HG02610 (cell line): Measurements from ENCODE around the gene TFDP3.

Experiments used
- ATAC-seq: cut with Tn5 transposase; IDR thresholded peaks from one replicate; pipeline ENCODE4 v1.9.1; 2021; ENCODE audit warnings: mild to moderate bottlenecking, moderate library complexity; ENCODE audit not compliant: unreplicated experiment

The TFDP3 gene, protein sequence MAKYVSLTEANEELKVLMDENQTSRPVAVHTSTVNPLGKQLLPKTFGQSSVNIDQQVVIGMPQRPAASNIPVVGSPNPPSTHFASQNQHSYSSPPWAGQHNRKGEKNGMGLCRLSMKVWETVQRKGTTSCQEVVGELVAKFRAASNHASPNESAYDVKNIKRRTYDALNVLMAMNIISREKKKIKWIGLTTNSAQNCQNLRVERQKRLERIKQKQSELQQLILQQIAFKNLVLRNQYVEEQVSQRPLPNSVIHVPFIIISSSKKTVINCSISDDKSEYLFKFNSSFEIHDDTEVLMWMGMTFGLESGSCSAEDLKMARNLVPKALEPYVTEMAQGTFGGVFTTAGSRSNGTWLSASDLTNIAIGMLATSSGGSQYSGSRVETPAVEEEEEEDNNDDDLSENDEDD

DNA sequence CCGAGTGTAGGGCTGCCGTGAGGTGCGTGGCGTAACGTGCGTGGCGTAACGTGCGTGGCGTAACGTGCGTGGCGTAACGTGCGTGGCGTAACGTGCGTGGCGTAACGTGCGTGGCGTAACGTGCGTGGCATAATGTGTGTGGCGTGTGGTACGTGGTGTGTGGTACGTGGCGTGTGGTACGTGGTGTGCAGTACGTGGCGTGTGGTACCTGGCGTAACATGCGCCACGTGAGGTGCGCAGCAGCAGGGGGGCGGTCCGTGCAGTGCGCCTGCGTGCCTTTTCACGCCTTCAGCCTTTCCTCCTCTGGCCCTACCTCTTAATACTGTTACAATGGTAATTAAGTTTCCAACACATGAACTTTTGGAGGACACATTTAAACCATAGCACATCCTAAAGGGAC, at the start of gene TFDP3:
TSS of gene TFDP3 (minus strand) at position 26 of the 400 bp plus-strand sequence. CDS start 95 bp downstream, outside the sequence.
- ATAC-seq, result no peak

DNA sequence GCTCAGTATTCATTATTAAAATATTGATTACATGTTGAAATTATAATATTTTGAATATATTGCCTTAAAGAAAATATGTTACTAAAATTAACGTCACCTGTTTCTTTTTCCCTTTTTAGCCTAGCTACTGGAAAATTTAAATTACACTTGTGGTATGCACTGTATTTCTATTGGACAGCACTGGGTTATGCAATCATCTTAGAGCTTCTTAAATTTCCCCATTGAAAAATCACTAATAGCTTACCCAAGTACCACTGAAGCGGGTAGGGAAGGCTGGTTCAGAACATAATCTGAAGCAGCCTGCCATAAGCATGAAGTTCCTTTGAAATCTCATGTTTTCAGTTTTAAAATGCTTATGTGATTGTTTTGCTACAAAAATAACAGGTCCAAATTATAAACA, 49.5 kb upstream of the TFDP3 start:
- no peak for ATAC-seq

DNA sequence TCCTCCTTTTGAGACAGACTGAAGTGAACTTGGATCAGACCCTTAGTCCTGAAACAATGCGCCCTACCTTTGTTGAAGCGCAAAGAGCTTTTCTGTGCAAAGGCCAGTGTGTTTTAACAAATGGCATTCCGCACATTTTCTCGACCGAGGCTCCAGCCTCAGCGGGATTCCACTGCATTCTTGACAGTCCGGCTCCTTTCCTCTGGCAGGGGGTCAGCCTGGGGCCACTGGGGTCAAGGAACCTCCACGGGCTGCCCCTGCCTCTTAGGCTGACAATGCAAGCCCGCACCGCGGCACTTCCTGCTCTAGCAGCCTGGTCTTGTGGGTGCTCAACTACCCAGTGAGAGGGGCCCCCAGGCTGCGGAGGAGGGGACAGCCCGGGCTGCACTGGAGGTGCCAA, 47.2 kb upstream of the TFDP3 start:
- ATAC-seq, result no peak

DNA sequence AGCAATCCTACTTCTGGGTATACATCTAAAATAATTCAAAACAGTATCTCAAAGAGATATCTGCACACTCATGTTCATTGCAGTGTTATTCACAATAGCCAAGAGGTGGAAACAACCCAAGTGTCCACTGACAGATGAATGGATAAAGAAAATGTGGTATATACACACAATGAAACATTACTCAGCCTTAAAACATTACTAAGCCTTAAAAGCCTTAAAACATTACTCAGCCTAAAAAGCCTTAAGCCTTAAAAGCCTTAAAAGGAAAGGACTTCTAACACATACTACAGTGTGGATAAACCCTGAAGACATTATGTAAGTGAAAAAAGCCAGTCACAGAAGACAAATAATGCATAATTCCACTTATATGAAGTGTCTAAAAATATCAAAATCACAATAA, 40.3 kb upstream of the TFDP3 start:
- ATAC-seq, result no peak

DNA sequence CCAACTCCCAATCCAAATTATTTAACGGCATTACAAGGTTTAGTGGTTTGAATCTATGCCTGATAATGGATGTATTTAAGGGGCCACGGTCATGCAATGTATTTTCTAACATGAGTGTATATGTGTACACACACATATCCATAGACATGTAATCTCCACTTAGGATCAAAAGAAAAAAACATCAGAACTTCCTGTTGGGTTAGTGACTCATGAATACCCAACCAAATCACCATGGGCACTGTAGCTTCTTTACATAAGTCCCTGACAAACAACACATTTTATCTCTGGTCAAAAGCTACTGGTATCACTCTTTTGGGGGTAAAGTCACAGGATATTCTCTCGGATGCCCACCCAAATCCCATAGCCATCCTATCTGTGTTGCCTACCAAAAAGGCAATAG, 36.5 kb upstream of the TFDP3 start:
- ATAC-seq, result no peak

DNA sequence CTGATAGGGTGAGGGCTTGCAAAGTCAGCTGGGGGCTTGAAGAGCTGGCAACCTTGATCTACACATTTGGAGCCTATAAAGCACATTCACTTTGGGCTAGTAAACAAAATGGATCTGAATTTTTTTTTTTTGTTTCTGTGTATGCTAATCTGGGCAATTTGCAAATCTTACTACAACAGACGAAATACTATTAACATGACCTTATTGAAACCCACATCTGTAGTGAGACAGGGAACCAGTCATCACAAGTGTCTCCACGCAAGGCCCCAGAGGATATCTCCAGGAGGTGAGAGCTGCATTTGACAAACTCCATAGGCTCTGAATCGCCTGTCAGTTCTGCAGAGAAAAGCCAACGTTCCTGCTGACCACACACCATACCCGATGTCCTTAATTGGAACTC, 33.0 kb upstream of the TFDP3 start:
- ATAC-seq, result no peak

DNA sequence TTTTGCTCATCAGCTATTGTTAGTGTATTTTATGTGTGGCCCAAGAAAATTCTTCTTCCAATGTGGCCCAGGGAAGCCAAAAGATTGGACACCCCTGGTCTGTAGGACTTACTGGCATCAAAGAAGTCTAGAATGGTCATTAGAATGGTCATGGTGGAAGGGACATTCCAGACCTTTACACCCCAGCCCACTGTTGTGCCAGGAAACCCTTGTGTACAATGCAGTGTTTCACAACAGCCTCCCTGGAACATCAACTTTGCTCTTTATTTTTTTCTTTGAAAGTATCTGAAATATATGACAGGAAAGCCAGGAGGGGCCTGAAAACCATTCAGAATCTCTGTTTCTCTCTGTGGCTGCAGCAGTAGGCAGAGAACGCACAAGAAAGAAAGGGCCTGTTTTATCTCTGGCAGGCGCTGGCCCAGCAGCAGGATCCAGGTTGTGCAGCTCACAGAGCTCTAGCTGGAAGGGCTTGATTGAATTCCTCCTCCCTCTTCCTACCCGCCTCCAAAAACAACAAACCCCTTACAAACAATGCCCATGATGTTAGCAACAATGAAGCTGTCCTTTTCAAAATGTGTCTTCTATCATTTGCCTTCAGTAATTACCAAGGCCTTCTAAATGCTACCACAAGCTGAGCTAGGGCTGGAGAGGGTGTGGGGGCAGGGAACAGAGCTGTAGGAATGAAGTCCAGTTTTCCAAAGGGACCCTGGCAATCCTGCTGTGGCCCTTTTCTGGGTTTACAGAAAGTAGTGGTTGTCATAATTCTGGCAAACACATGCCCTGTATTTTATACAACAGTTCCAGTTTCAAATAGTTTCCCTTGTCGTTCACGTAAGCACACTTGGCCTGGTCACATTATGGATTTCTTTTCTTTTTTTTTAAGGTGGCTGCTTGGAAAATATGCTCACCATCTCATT, 32.3 kb upstream of the TFDP3 start:
- no peak for ATAC-seq

DNA sequence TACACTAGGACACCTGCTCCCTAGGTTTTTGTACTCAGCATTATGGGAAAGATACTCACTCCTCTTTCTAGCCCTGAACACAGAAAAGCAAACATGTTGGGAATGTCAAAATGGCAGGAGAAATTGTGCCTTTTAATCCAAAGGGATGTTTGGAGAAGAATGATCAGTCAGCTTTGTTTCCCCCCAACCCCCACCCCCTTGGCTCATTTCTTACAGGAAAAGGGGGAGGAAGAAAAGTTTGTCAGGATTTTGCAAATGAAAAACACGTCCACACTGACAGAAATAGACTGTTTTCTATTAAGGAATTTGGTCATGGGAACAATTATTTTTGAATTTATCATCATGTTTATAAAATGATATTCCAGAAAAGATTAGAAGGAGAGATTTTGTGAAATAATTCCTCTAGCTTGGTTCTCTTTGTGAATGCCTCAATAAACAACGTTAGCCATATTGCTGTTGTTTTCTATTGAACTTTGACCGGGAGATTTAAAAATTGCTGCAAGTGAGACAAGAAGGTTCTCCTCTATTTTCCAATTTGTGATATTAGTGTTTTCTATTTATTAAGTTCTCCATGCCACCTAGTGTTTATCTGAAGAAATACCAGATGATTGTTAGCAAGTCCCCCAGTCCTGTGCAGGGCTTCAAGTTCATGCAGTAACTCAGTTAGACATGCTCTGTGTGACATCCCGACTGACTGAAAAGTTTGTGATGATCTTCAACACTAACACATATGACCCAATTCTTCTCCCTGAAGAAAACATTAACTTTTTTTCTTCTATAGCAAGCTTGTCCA, 31.3 kb upstream of the TFDP3 start:
- no peak for ATAC-seq

DNA sequence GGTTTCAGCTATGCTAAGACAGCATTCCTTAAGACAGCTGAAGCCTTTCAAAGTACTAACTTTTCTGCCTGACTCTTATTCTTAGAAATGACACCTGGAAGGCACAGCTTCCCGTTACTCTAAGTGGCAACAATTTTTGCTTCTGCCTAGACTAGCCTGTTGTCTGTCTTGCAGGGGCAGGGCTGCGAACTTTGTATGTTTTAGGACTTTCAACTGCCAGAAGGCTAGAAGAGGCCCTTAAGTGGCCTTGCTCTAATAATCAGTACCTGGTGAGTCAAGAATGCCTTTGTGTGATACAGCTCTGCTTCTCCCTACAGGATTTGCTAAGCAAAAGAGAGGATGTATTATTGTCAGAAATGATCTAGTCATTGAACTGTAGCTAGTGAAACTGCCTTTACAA, 30.0 kb upstream of the TFDP3 start:
- no peak for ATAC-seq

DNA sequence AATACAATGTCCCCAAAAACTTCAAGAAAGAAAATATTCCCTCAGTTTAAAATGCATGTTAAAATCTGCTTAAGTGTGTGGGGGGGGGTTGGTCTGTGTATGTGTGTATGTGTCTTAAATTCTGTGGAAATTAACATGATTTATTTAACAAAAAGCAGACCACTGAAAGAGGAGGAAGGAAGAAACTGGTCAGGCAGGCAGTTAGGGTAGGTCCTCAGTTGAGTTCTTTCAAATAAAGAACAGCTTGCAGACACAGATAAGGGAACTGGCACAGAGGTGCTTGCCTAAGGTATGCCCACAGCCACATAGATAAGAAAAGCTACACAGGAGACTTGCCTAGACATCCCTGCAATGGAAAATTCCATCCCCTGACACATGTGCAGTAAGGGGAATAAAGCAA, 28.8 kb upstream of the TFDP3 start:
- no peak for ATAC-seq

DNA sequence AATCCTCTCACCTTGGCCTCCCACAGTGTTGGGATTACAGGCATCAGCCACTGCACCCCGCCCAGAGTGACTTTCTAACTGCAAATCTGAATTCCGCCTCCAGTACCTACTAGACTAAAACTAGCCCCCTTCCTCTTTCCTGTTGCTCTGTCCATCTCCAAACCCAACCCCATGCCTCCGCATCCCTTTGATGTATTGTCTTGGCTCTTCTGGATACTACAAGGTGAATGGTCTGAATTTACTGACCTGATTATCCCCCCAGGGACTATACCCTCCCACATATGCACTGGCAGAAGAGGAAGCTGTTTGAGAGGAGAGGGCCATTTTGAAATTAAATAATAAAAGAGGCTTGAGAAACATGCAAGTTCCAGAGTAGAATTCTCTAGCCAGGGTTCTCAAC, 17.7 kb upstream of the TFDP3 start:
- ATAC-seq, result no peak

DNA sequence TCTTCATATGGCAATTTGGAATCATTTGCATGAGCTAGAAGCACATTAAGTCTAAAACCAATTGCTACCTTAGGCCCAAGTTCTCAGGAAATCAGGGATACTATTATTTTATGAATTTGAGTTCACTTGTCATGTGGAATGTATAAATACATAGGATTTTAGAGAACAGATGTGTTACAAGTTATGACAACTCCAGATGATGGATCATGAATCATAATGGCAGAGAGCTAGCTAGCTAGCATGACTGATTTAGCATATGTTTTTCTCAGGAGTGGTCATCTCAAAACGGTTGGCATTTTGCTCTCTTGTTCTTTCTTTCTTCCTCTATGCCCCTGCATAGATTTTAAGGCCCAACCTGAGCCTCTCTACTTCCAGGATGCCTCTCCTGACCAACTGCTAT, 14.2 kb upstream of the TFDP3 start:
- ATAC-seq, result no peak

DNA sequence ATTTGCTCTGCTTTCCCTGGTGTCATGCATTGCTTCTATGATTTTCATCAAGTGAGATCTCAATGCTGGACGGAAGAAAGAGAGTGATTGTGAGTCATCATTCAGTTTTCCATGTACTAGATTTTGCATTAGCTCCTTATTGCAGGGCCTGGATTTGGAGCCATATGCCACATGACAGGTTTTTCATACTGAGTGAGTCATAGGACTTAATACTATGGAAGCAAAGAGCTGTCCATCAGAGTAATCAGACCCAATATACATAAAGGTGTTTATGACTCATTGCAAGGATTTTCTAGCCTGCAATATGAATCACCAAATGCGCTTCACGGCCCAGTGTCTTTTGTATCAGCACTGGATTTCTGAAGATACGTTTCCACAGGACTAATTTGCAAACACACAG, 11.2 kb upstream of the TFDP3 start:
- no peak for ATAC-seq

DNA sequence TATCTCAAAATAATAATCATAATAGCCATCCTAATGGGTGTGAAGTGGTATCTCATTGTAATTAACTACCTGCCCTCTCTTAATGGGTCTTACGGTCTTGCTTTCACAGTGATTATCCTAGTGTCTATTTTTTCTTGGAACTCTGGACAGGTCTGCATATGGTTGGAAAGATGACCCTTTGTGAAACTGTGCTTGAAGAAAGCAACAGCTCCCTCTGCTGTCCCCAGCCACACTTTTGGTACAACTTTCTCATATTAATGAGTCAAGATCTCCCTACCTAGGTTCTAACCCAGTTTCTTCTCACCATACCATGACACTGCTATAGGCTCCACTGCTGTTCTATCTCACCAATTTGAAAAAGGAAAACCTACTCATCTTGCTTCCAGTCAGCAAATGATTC, 2.4 kb downstream of the TFDP3 start:
- no peak for ATAC-seq

DNA sequence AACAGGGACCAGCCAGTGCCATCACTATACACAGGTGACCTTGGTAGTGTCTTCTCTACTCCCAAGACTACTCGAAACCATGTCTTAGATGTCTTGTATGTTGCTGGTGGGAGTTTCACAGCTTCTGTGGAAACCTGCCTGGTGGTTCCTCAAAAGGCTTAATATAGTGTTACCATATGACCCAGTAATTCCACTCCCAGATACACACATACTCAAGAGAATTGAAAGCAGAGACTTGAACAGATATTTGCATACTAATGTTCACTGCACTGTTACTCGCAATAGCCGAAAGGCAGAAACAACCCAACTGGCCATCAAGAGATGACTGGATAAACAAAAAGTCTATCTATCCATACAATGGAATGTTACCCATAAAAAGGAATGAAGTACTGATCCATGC, 3.1 kb downstream of the TFDP3 start:
- ATAC-seq, result no peak

DNA sequence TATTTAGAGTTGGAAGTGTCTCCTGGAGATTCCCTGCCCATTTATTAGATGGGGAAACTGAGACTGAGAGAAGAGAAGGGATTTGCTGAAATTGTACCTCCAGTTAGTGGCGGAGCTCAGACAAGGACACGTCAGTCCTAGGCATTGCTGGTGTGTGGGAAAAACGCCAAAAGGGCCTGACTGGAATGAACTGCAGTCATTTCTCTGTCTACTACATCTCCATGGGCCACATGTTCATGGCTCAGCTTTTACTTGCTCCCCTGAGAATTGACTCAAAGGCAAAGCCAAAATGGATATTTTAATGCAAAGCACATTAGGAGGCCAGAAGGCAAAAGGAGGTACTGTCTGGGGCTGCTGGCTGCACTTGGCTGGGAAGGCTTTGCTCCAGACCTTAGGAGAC, 3.9 kb downstream of the TFDP3 start:
- no peak for ATAC-seq

DNA sequence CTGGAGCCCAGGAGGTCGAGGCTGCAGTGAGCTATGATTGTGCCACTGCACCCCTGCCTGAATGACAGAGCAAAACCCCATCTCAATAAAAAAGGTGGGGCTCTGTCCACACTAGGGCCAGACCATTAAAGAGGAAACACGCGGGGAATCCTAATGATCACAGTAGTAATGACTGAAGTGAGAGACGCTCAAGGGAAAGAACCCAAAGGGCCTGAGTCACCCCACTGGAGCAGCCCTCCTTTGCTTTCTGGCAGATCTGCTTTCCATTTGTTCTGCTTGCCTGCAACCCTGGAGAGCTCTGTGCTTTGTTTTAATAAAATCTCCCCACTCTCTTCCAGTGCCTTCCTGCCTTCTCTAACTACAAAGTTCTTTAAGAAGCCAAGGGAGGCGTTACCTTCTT, 5.0 kb downstream of the TFDP3 start:
- no peak for ATAC-seq

DNA sequence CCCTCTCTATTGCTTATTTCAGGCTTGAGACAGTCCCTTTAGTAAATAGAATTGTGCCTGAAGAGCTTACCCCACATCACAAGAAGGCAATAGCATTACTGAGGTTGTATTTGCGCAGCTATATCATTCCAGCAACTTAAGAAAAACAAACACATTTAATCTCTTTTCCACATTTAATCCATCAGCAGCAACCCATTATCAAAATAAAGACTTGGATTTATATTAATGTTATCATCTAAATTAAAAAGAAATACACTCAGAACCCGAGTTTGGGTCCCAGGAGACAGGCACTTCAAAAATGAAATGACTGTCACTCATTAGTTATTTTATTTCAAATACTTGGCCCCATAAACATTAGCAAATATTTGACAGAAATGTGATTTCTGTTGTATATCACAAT, 10.4 kb downstream of the TFDP3 start:
- ATAC-seq, result no peak

DNA sequence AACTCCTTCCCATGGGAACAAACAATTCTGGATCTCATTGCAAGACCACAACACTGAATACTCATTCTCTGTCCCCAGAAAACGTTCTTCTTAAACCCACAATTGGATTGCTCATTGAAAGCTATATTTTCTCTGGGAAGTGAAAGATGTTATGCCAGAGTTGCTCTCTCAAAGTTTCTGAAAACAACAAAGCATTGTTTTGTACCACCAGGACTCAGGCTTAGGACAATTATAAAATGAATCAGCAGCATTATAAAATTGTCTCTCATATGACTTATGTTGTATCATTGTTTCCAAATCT, 26.5 kb downstream of the TFDP3 start:
- no peak for ATAC-seq

DNA sequence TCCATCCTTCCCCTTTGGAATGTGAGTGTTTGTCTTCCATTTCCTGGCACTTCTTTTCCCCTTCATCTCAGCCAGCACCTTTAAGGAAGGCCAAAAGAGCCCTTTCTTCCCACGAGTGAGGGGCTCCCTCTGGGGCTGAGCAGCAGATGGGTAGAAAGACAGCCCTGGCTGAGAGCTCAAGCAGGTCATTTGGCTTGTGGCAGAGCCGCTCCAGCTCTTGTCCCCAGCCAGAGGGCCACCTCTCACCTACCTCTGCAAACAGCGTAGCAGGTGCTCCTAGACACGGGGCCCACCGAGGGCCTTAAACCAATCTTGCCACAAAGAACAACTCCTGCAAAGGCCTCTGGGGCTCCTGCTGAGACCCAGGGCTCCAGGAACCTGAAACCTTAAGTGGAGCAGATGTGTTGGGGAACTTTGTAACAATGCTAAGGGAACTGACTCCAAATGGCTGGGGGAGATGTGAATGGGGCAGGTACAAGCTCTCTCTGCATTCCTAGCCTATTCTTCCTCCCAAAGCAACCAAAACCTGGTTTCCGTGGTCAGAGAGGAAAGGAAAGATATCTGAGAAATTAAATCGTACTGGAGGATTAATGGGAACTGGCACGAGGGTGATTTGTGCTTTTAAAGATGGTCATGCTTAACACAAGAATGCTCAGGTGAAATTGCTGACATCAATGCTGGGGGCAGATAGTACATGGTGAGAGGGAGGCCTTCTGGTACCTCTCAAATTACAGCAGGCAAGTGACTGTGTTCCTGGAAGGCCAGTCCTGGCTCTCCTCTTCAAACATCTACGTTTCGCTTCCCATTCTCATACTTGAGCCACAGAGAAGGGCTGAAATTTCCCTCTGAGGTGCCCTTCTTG, 27.0 kb downstream of the TFDP3 start:
- ATAC-seq, result no peak

DNA sequence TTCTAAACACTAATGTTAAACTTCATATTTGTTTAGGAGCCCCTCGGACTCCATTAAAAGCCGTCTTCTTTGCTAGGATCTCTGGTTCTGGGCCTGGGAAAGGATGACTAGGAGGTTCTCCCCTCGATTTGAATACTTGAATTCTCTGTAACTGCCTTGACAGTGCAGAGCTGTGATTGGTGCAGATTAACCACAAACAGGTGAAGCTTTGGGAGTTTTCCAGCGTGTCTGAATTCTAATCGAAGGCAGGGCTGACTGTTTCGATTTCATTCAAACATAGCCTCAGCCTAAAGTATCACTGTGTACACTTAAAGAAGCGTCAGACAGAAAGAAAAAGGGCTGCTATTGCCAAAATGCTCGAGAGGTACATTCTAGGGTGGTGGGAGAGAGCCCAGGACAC, 29.0 kb downstream of the TFDP3 start:
- ATAC-seq, result no peak
